Activated B cell treated with CpG ODN at 0.5 μM for 24 hours (primary cell): Measurements from ENCODE around the gene UBALD2. TPM values are rescaled to one million over a fixed set of nuclear protein-coding genes. Genes with fewer than 3 reads are reported as not detected.

Source experiments
- ATAC-seq: fragments of 200-7000 bp; cut with Tn5 transposase; one replicate; pipeline ENCODE4 v1.10.0; 2021; ENCODE audit warnings: low read depth, mild to moderate bottlenecking, moderate library complexity
- CTCF ChIA-PET: fragments of 350-600 bp; sonication (Branson Sonifier 250); formaldehyde crosslinking; loops from one replicate; lab custom pipeline; 2021; ENCODE audit warnings: antibody characterized with exemption; lab: Charles Lee
- POLR2A ChIA-PET: fragments of 350-600 bp; sonication (Branson Sonifier 250); formaldehyde crosslinking; loops from one replicate; lab custom pipeline; 2021; ENCODE audit warnings: antibody characterized with exemption; lab: Charles Lee
- DNase-seq: peaks from one replicate; pipeline ENCODE4 v3.0.0; 2022
- H3K27ac Mint-ChIP-seq: one replicate; pipeline ENCODE4 v1.8.0; 2020; ENCODE audit warnings: mixed read lengths
- H3K27me3 Mint-ChIP-seq: one replicate; pipeline ENCODE4 v1.8.0; 2021; ENCODE audit warnings: mixed read lengths
- H3K36me3 Mint-ChIP-seq: one replicate; pipeline ENCODE4 v1.8.0; 2021; ENCODE audit warnings: low read depth, mixed read lengths
- H3K4me1 Mint-ChIP-seq: one replicate; pipeline ENCODE4 v1.8.0; 2021; ENCODE audit warnings: mixed read lengths
- H3K4me3 Mint-ChIP-seq: one replicate; pipeline ENCODE4 v1.8.0; 2020; ENCODE audit warnings: mild to moderate bottlenecking, mixed read lengths
- H3K9me3 Mint-ChIP-seq: one replicate; pipeline ENCODE4 v1.8.0; 2020; ENCODE audit warnings: mixed read lengths
- intact Hi-C: fragments of 100-400 bp; cut with micrococcal nuclease; formaldehyde crosslinking; loops from one replicate; pipeline ENCODE4 v1.15.1; 2024
- total RNA-seq: library from RNA; stranded (reverse); gene quantifications from 2 replicates; pipeline ENCODE4 v1.2.3, GENCODE V29; 2022
- TF ChIP-seq, protein P1 (sequence below): fragments of 200-600 bp; IDR thresholded peaks from one replicate; pipeline ENCODE4 v1.8.0; 2022; ENCODE audit warnings: antibody characterized with exemption, mild to moderate bottlenecking

Gene UBALD2
- total RNA-seq, 1 donor from 2014 or later: 152 TPM

DNA sequence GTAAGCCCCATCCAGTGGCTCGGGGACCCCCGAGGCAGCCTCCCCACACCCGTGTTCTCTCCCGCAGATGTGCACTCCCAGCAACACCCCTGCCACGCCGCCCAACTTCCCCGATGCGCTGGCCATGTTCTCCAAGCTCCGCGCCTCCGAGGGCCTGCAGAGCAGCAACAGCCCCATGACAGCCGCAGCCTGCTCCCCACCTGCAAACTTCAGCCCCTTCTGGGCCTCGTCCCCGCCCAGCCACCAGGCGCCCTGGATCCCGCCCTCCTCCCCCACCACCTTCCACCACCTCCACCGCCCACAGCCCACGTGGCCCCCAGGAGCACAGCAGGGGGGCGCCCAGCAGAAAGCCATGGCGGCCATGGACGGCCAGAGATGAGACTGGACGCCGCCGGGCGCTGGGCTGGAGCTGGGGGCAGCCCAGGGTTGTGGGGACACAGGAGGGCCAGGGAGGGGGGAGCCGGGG is 5.0 kb downstream of the UBALD2 start:
- peaks cover 82% of the 10 kb centered on the region for H3K4me1 Mint-ChIP-seq
- peaks cover 37% of the 10 kb centered on the region for H3K36me3 Mint-ChIP-seq
- peak overlapping the region; percentile 83 for H3K4me3 Mint-ChIP-seq
- CTCF ChIA-PET: interaction anchor here (0.7 to 1.4 kb wide), 3 partner anchors 10 to 149 kb away, joined by 3 to 7 read pairs (median 3); no protein-coding TSS in a partner anchor
- TF ChIP-seq, protein P1, sequence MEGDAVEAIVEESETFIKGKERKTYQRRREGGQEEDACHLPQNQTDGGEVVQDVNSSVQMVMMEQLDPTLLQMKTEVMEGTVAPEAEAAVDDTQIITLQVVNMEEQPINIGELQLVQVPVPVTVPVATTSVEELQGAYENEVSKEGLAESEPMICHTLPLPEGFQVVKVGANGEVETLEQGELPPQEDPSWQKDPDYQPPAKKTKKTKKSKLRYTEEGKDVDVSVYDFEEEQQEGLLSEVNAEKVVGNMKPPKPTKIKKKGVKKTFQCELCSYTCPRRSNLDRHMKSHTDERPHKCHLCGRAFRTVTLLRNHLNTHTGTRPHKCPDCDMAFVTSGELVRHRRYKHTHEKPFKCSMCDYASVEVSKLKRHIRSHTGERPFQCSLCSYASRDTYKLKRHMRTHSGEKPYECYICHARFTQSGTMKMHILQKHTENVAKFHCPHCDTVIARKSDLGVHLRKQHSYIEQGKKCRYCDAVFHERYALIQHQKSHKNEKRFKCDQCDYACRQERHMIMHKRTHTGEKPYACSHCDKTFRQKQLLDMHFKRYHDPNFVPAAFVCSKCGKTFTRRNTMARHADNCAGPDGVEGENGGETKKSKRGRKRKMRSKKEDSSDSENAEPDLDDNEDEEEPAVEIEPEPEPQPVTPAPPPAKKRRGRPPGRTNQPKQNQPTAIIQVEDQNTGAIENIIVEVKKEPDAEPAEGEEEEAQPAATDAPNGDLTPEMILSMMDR: no peak
- POLR2A ChIA-PET: interaction anchor here (0.6 to 17.7 kb wide), 15 partner anchors 4 to 612 kb away, joined by 3 to 481 read pairs (median 17); partner anchors contain the start of genes FOXJ1, RHBDF2, RNF157 and SRP68
- H3K27me3 Mint-ChIP-seq: no peaks in the 10 kb centered on the region
- no peaks in the 10 kb centered on the region for H3K9me3 Mint-ChIP-seq
- ATAC-seq (no peak), DNase-seq (no peak)
- peak overlapping the region; percentile 95 for H3K27ac Mint-ChIP-seq
- intact Hi-C loops: loop anchor here (5.0 to 10.0 kb wide), 3 partner anchors 33 to 413 kb away; partner anchors contain the start of genes MRPL38 and WBP2

DNA sequence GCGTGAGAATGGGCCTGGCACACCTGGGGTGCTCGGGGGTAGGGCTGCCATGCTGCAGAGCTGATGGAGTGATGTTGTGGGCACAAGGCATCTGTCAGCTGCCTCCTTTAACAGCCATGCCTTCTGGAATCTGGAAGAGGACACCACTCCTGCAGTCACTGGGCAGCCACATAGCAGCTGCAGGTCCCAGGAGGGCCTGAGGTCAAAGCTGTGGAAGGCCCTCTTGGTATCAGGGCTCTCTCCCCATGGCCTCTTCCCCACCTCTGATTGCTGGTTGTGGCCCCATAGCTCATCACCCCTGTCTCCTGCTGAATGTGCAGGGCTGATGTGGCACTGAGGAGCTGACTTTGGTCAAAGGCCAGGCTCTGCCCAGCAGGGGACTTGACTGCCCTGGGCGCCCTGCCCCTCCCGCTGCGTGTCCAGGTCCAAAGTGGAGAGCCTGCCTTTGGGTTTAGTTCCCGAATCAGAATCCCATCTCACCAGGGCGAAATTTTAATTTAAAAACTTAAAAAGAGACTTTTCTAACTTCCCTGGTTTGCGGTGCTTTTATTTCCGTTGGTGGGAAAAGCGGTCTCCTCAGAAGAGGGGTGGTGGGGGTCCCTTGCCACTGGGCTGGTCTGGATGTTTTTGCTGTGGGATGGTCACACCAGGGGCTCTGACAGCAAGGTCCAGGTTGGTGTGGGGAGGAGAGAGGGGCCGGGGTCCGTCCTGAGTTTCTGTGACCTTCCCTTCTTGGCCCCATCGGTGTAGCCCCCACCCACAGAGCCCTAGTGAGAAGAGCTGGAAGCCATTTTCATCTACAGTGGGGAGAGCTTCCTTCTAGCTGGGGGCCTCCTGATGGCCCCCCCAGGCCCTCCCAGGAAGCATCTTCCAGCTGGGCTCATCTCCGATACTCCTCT is 5.9 kb downstream of the UBALD2 start:
- H3K4me3 Mint-ChIP-seq: peak overlapping the region; percentile 70
- DNase-seq (no peak), ATAC-seq (no peak)
- POLR2A ChIA-PET: interaction anchor here (0.6 to 17.7 kb wide), 26 partner anchors 7 to 1687 kb away, joined by 3 to 481 read pairs (median 4); partner anchors contain the start of genes EXOC7, FOXJ1, RHBDF2 and RNF157
- TF ChIP-seq, protein P1: no peak
- peak overlapping the region; percentile 94 for H3K27ac Mint-ChIP-seq
- CTCF ChIA-PET: interaction anchor here (0.7 to 1.4 kb wide), 5 partner anchors 8 to 150 kb away, joined by 3 to 7 read pairs (median 5); no protein-coding TSS in a partner anchor
- H3K36me3 Mint-ChIP-seq: peaks cover 36% of the 10 kb centered on the region
- intact Hi-C loops: loop anchor here (5.0 to 10.0 kb wide), 3 partner anchors 34 to 414 kb away; partner anchors contain the start of genes MRPL38 and WBP2
- H3K27me3 Mint-ChIP-seq: no peaks in the 10 kb centered on the region
- H3K4me1 Mint-ChIP-seq: peaks cover 91% of the 10 kb centered on the region
- no peaks in the 10 kb centered on the region for H3K9me3 Mint-ChIP-seq

DNA sequence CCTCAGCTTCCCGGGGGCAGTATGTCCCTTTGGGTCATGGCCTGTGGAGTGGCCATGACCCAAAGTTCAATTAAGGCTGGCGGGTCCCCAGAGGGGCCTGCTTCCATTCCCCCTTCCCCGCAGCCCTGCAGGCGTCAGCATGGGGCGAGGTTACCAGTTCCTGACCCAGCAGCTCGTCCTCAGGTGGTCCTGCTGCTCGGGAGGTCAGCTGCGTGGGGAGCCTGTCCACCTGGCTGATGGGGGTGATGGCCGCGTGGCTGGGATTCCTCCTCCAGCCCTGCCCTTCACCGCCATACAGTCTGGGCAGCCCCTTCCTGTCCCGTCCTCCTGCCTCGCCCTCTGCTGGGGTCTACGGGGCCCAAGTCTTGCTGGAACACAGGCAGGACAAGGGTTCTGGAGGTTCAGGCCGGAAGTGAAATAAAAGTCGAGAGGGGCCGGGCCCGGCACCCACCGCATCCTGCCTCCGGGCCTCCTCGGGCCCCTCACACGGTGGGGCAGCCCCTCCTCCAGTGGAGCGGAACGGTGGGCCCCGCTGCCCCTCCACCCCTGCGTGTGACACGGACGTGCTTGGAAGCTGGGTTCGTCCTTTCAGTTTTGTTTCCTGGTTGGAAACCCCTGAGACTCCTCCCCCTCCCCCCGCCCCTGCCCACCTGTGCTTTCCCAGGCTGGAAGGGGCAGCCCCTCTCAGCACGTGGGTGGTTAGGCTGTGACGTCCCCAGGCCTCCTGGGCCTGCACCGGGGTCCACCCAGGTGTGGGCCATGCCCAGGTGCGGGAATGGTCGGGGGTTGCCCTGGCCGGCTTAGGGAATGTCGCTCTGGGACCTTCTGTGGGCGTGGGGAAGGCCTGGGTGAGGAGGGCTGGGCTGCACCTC is 6.8 kb downstream of the UBALD2 start:
- peak; percentile 86 for DNase-seq
- Mint-ChIP-seq H3K9me3 (no peaks in the 10 kb centered on the region), H3K4me1 (peaks cover 94% of the 10 kb centered on the region), H3K4me3 (peak overlapping the region; percentile 70), H3K27ac (peak overlapping the region; percentile 94), H3K27me3 (no peaks in the 10 kb centered on the region), H3K36me3 (peaks cover 29% of the 10 kb centered on the region)
- TF ChIP-seq, protein P1: no peak
- ChIA-PET POLR2A (interaction anchor here (0.5 to 17.7 kb wide), 37 partner anchors 8 to 1686 kb away, joined by 3 to 481 read pairs (median 4); partner anchors contain the start of genes EXOC7, FOXJ1, RNF157 and SRP68), CTCF (interaction anchor here (1.3 to 2.5 kb wide), 7 partner anchors 7 to 151 kb away, joined by 3 to 8 read pairs (median 5); partner anchors contain the start of gene FOXJ1)
- intact Hi-C loops: loop anchor here (1.0 to 10.0 kb wide), 6 partner anchors 8 to 415 kb away; partner anchors contain the start of genes FOXJ1, MRPL38 and WBP2
- ATAC-seq: peak; percentile 64

DNA sequence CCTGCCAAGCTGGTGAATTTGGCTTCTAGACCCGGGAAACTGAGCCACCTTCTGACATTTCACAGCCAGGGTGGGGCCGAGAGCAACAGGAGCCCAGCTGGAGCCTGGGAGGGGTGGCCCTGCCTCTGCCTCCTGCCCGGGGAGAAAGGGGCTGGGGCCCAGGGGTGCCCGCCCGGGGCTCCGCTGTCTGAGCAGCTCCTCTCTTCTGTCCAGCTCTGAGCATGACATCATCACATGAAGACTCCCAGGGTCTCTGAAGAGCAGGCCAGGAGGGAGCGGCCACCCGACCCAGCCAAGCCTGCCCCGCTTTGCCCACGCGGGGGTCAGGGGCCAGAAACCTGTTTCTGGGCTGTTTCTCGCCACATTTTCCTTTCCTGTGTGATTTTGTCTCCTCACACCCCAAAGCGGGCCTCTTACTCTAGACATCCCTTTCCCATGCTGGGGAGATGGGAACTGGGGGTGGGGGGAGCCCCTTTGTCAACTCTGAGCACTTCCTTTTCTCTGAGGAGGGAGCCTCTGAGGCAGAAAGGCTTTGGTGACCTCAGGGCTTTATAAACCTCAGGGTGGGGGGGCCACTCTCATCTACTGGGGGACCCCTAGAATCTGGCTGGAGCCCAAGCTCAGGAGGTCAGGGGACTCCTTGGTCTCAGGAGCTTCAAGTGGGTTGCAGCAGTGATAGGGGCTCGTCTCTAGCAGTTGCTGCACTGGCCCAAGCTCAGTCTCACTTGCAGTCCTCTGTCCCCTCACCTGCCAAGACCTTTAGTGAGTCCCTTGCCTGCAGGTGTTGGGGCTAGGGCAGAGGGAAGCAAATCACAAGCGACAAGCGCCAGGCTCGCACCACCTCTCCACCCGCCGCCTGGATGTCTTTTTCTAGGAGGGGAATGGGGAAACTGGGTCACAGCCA is 7.6 kb downstream of the UBALD2 start:
- H3K27ac Mint-ChIP-seq: peak overlapping the region; percentile 94
- no peak for ATAC-seq
- no peak for DNase-seq
- POLR2A ChIA-PET: interaction anchor here (0.6 to 17.7 kb wide), 30 partner anchors 9 to 1685 kb away, joined by 3 to 481 read pairs (median 4); partner anchors contain the start of genes EXOC7, FOXJ1, RNF157 and SRP68
- peak overlapping the region; percentile 70 for H3K4me3 Mint-ChIP-seq
- TF ChIP-seq, protein P1: no peak
- peaks cover 23% of the 10 kb centered on the region for H3K36me3 Mint-ChIP-seq
- H3K9me3 Mint-ChIP-seq: no peaks in the 10 kb centered on the region
- H3K4me1 Mint-ChIP-seq: peaks cover 94% of the 10 kb centered on the region
- H3K27me3 Mint-ChIP-seq: no peaks in the 10 kb centered on the region
- intact Hi-C loops: loop anchor here (1.0 to 10.0 kb wide), 6 partner anchors 8 to 415 kb away; partner anchors contain the start of genes FOXJ1, MRPL38 and WBP2
- CTCF ChIA-PET: interaction anchor here (1.3 to 3.8 kb wide), 6 partner anchors 8 to 151 kb away, joined by 3 to 22 read pairs (median 6); partner anchors contain the start of gene FOXJ1
